B cell (primary cell): Measurements from ENCODE around the gene ACADM. TPM values are rescaled to one million over a fixed set of nuclear protein-coding genes. Genes with fewer than 3 reads are reported as not detected.

ENCODE experiments used
- polyA plus RNA-seq: library from polyadenylated mRNA; depleted of rRNA; stranded (reverse); fragments of >200 nt; gene quantifications from 2 replicates; pipeline ENCODE4 v1.2.3, GENCODE V29; 2012
- small RNA-seq: library from RNA; depleted of rRNA; stranded (forward); fragments of <200 nt; gene quantifications from one replicate; pipeline ENCODE3, GENCODE V24; 2012; ENCODE audit warnings: low replicate concordance, low read depth; ENCODE audit not compliant: insufficient read length
- total RNA-seq, 2 donors: library from RNA; stranded (reverse); fragments of 120-200 nt in 1 of 2; gene quantifications; 1 replicate in 1 of 2; 2 replicates in 1 of 2; pipeline versions ENCODE4 v1.2.3 to v1.2.4, GENCODE V29; 2013 to 2022

Gene ACADM
- total and polyA plus RNA-seq, 2 donors (not counting 1 experiment from before 2014, with no cell fraction given): 16.4 to 53.3 TPM

Small RNA genes within 50 kb of the gene (small RNA-seq; reads per million reads assigned to genes)
- gene SNORD45A (not detected), gene SNORD45B (not detected), gene SNORD45C (not detected)

Other genes with a start within 250 kb of the ACADM start
- 2.7 and 2.8 TPM in 2 replicates for gene SLC44A5, start 113.6 kb upstream of the ACADM start, total RNA-seq
- 0.12 and 4.2 TPM in 2 replicates for gene SLC44A5, start 113.6 kb upstream of the ACADM start, polyA plus RNA-seq
- 132 and 134 TPM in 2 replicates for gene RABGGTB, start 61.5 kb downstream of the ACADM start, total RNA-seq
- 94.1 and 192 TPM in 2 replicates for gene RABGGTB, start 61.5 kb downstream of the ACADM start, polyA plus RNA-seq
- 1.4 and 1.7 TPM in 2 replicates for gene MSH4, start 72.2 kb downstream of the ACADM start, total RNA-seq
- 0.19 and 0.20 TPM in 2 replicates for gene MSH4, start 72.2 kb downstream of the ACADM start, polyA plus RNA-seq
- not detected in 2 replicates for gene ASB17, start 207.7 kb downstream of the ACADM start, total RNA-seq
- not detected in 2 replicates for gene ASB17, start 207.7 kb downstream of the ACADM start, polyA plus RNA-seq